GM21390 (cell line): ENCODE results near the gene DAP.

ENCODE experiments used
- ATAC-seq: cut with Tn5 transposase; IDR thresholded peaks from one replicate; pipeline ENCODE4 v1.9.1; 2021; ENCODE audit not compliant: unreplicated experiment

DAP gene

DNA sequence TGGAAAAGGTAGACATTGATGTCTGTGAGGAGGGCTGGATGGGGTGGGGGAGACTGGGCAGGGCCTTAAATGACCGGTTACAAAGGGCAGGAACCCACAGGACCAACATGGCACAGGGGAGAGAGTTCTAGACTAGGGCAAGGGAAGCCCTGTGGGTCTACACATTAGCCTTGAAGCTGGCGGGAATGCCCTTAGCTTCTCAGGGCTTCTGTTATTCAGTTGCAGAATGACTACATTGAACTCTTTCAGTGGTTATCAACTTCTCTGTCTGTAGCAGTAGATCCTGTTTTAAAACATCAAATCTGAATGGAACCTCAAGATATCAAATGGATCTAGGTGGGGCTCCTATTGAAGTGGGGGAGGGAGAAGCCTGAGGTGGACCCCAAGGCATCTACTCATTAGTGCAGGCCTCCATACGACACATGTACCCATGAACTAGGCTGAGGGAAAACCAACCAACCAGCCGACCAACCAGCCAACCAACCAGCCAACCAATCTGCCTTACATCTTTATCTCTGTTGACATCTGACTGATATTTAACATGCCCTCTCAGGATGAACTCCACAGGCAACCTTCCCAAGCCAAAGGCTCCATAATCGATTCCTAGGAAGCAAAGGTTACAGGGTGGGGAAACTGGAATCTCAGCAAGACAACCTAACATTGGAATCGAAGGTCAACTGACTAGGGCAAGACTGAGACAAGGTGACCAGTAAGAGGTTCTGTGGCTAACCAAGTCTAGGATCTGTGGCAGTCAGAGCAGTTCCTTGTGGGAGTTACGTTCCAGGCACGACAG lies 48.3 kb downstream of the DAP start:
- peak; percentile 92 for ATAC-seq

GRCh38 chr5:10711562-10711961 lies 49.5 kb downstream of the DAP start:
- ATAC-seq, result no peak

DNA sequence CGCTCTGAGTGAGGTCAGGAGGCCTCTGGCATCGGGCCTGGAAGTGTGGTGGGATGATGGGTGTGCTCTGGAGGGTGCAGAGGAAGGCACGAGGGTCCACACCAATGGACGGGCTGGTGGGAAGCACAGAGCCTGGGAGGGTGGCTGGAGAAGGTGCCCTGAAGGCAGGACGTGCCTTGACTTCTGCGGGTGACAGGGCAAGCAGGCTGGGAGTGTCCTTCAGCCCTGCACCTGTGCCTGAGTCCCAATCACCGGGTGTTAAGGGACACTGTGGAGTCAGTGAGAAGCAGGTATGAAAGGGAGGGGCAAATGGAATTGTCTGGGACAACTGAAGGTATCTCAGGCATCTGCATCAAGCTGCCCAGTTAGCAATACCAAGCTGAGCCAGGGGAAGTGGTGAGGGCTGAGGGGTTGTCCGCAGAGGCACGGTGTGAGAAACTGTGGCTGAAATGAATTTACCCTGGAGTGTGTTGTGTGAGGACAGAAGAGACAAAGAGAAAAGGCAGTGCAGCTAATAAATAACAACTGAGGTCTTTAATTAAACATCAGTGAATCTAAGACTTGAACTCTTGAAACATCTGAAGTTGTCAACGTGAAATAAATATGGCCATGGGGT lies 50.4 kb downstream of the DAP start:
- ATAC-seq, result no peak

DNA sequence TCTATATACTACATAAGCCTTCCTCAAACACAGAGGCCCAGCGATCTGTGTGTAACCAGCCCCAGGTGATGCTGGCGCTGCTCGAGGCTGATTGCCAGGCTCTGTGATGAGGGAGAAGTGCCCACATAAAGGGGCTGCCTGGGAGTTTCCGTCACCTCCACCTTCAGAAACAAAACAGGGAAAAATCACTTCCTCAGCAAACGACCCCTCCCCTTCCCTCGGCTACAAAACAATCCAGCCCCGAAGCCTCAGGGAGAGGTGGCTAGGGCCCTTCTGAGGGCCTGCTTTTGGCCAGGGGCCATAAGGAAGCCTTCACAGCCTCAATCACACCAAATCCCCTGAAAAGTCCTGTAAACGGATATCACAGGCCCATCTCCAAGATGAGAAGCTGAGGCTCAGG lies 51.1 kb downstream of the DAP start:
- ATAC-seq, result no peak

GRCh38 chr5:10709409-10709808 lies 51.6 kb downstream of the DAP start:
- no peak for ATAC-seq

- ATAC-seq, result no peak
These were observed 52.7 kb downstream of the DAP start for GRCh38 chr5:10708189-10708944.

DNA sequence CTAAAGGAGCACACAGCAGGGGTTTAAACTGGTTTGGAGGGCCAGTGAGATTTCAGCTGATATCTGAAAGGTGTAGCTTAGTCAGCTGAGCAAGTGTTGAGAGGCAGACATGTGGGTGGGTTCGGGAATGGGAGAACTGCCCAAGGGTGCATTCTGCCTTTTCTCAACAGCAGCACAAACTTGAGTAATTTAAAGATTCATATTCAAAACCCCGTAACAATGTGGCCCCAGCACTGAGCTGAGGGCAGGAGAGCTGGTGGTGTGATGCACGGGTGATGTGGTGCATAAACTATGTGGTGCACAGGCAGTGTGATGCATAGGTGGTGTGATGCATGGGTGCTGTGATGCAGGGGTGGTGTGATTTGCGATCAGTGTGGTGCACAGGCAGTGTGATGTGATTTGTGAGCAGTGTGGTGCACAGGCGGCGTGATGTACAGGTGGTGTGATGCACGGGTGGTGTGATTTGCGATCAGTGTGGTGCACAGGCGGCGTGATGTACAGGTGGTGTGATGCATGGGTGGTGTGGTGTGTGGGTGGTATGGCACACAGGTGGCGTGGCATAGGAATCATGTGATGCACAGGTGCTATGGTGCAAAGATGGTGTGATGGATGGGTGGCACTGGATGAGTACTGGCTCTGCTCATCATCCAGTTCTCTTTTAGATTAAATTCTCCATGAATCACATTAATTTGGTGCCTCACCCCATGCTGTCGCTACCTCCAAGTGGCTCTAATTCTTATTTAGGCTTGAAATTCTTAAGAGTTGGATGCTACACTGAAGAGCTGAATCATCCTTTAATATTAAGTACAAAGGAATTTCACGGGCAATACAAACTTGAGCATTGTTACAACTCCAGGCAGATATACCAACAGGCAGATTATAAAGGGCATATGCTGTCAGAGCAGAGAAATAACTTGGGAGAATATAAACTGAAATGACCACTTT lies 53.6 kb downstream of the DAP start:
- no peak for ATAC-seq

DNA sequence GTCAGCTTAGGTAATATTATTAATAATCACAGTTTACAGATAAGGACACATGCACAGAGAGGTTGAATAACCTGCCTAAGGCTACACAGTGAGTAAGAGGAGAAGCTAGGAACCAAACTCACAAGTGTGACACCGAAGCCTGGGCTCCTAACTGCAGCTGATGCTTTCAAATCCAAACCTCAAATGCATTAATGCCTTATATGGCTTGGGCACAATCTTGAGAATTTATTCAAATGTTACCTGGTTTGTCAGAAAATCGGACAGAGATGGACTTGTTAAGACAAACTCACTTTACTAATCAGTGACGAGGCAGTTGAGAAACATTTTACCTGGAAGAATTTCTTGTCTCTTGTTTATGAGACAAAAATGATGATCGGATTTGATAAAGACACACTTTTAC lies 54.7 kb downstream of the DAP start:
- no peak for ATAC-seq

DNA sequence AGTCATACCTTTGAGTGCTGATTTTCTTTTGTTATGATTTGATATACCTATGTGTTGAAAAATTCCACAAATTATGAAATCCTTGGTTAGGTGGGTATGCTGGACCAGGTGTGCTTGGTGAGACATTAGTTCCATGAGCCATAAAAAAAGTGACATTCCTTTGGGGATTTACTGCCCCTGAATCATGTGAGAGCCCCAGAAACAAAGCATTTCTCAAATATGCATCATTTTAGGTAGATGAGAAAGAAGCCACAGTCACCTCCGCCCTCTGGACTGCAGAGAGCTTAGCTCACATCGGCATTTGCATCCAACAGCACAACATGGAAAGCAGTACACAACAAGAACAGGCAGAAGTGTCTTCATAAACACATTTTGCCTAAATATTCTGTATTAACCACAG lies 55.3 kb downstream of the DAP start:
- ATAC-seq, result no peak

- no peak for ATAC-seq
These were observed 55.9 kb downstream of the DAP start for GRCh38 chr5:10704949-10705621.

GRCh38 chr5:10703676-10704075 lies 57.4 kb downstream of the DAP start:
- no peak for ATAC-seq

- no peak for ATAC-seq
These were observed 58.0 kb downstream of the DAP start for GRCh38 chr5:10702911-10703491.

- no peak for ATAC-seq
These were observed 58.9 kb downstream of the DAP start for GRCh38 chr5:10702040-10702629.

DNA sequence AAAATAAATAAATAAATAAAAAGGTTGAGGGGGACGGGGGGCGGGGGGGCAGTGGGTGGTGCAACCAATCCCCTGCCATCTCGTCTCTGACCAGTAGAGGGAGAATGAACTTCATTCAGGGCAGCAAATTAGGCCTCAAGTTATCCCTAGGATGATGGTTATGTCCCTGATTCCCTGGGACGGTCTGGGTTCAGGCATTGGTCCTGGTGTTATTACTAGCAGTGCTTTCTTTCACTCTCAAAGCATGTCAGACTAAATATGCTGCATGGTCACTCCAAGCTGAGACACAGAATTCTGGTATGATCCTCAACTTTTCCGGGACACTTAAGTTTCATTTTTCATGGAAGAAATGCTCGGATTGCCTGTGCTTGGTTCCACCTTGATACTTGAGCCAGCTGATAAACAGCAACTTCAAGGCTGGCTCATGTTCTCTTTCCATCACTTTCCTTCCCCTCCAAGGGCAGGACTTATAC lies 59.4 kb downstream of the DAP start:
- no peak for ATAC-seq

GRCh38 chr5:10700516-10700915 lies 60.5 kb downstream of the DAP start:
- no peak for ATAC-seq

DNA sequence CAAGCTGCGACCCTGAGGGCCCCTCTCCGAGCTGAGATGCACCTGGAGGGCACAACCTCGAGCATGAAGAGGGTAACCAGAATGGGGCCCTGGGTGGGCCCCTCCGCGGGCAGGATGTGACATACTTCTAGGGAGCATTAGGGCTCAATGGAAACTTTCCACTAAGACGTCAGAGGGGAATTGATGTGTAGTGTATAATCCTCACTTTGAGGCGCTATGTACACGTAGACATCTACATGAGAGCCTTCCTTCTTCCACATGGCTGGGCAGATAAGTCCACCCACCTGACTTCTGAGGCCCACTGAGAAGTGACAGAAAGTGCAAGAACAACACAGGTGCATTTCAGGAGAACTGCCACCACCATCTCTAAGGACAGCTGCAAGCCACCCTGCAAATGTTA lies 61.0 kb downstream of the DAP start:
- peak; percentile 66 for ATAC-seq

- peak; percentile 41 for ATAC-seq
These were observed 61.7 kb downstream of the DAP start for GRCh38 chr5:10699281-10699874.

- ATAC-seq, result no peak
These were observed 65.1 kb downstream of the DAP start for GRCh38 chr5:10695759-10696543.
